ENCODE data around the gene DGKI. TPM values are rescaled to one million over a fixed set of nuclear protein-coding genes. Genes with fewer than 3 reads are reported as not detected.

The DGKI gene
- total RNA-seq, 4 donors from 2014 or later = 0.02 to 1.8 (median 0.07) TPM; not detected in 1

- Histone ChIP-seq H3K9me3 (no peaks in the 10 kb centered on the region), H3K27me3 (no peaks in the 10 kb centered on the region), H3K36me3 (no peaks in the 10 kb centered on the region), H3K27ac (no peak overlapping the region), H3K4me1 (no peaks in the 10 kb centered on the region), H3K4me3 (no peak overlapping the region)
- TF ChIP-seq CTCF (IDR thresholded peaks at IDR 0.05 in 4 of 5, conservative IDR thresholded peaks at IDR 0.05 in 1 of 5) = no peak
- TF ChIP-seq POLR2A (IDR thresholded peaks at IDR 0.05) = no peak
- intact Hi-C loops (cut with DNase I; ENCODE audit: low total_unique reads) = no loop called here
- ATAC-seq = no peak
- no peak for DNase-seq
- in situ Hi-C loops (cut with MboI; ENCODE audit: low sequenced_read_pairs in 4 of 4) = no loop called here
These were observed 103.8 kb downstream of the DGKI start for GRCh38 chr7:137743021-137743420.

GRCh38 chr7:137742051-137742450 lies 104.7 kb downstream of the DGKI start:
- ATAC-seq = no peak
- no peak overlapping the region for H3K4me3 ChIP-seq
- intact Hi-C loops (cut with DNase I; ENCODE audit: low total_unique reads) (no loop called here), in situ Hi-C loops (cut with MboI; ENCODE audit: low sequenced_read_pairs in 4 of 4) (no loop called here)
- no peaks in the 10 kb centered on the region for H3K36me3 ChIP-seq
- no peak for TF ChIP-seq CTCF (IDR thresholded peaks at IDR 0.05 in 4 of 5, conservative IDR thresholded peaks at IDR 0.05 in 1 of 5)
- TF ChIP-seq POLR2A (IDR thresholded peaks at IDR 0.05) = no peak
- H3K9me3 ChIP-seq = no peaks in the 10 kb centered on the region
- no peak for DNase-seq
- no peaks in the 10 kb centered on the region for H3K4me1 ChIP-seq
- no peaks in the 10 kb centered on the region for H3K27me3 ChIP-seq
- no peak overlapping the region for H3K27ac ChIP-seq

- no peaks in the 10 kb centered on the region for H3K9me3 ChIP-seq
- intact Hi-C loops (cut with DNase I; ENCODE audit: low total_unique reads) (no loop called here), in situ Hi-C loops (cut with MboI; ENCODE audit: low sequenced_read_pairs in 4 of 4) (no loop called here)
- no peaks in the 10 kb centered on the region for H3K4me1 ChIP-seq
- no peaks in the 10 kb centered on the region for H3K27me3 ChIP-seq
- DNase-seq = no peak
- no peaks in the 10 kb centered on the region for H3K36me3 ChIP-seq
- no peak overlapping the region for H3K4me3 ChIP-seq
- TF ChIP-seq POLR2A (IDR thresholded peaks at IDR 0.05) (no peak), CTCF (IDR thresholded peaks at IDR 0.05 in 4 of 5, conservative IDR thresholded peaks at IDR 0.05 in 1 of 5) (no peak)
- ATAC-seq = no peak
- H3K27ac ChIP-seq = no peak overlapping the region
These were observed 105.3 kb downstream of the DGKI start for GRCh38 chr7:137741443-137741842.

- DNase-seq (no peak), ATAC-seq (no peak)
- Histone ChIP-seq H3K4me3 (no peak overlapping the region), H3K27ac (no peak overlapping the region), H3K36me3 (no peaks in the 10 kb centered on the region), H3K9me3 (no peaks in the 10 kb centered on the region), H3K4me1 (no peaks in the 10 kb centered on the region), H3K27me3 (no peaks in the 10 kb centered on the region)
- intact Hi-C loops (cut with DNase I; ENCODE audit: low total_unique reads) = no loop called here
- TF ChIP-seq POLR2A (IDR thresholded peaks at IDR 0.05) (no peak), CTCF (IDR thresholded peaks at IDR 0.05 in 4 of 5, conservative IDR thresholded peaks at IDR 0.05 in 1 of 5) (no peak)
- in situ Hi-C loops (cut with MboI; ENCODE audit: low sequenced_read_pairs in 4 of 4) = no loop called here
These were observed 112.6 kb downstream of the DGKI start for GRCh38 chr7:137734221-137734620.

GRCh38 chr7:137732168-137732567 lies 114.6 kb downstream of the DGKI start:
- H3K27me3 ChIP-seq = no peaks in the 10 kb centered on the region
- no peaks in the 10 kb centered on the region for H3K9me3 ChIP-seq
- DNase-seq = no peak
- intact Hi-C loops (cut with DNase I; ENCODE audit: low total_unique reads) = no loop called here
- H3K4me1 ChIP-seq = no peaks in the 10 kb centered on the region
- no peak for ATAC-seq
- no peak overlapping the region for H3K4me3 ChIP-seq
- no peak overlapping the region for H3K27ac ChIP-seq
- in situ Hi-C loops (cut with MboI; ENCODE audit: low sequenced_read_pairs in 4 of 4) = no loop called here
- H3K36me3 ChIP-seq = no peaks in the 10 kb centered on the region
- TF ChIP-seq POLR2A (IDR thresholded peaks at IDR 0.05) (no peak), CTCF (IDR thresholded peaks at IDR 0.05 in 4 of 5, conservative IDR thresholded peaks at IDR 0.05 in 1 of 5) (no peak)
